ENCODE measurements around the gene ZSCAN31.
"Not testable (repeated sequence)": the region's sequence is repeated elsewhere in the genome, so short reads cannot be mapped to it uniquely, and the experiment has no call there.

The ZSCAN31 gene

GRCh38 chr6:28330041-28330440, 5.9 kb downstream of the ZSCAN31 start:
- H3K27me3 ChIP-seq (ENCODE audit: insufficient read depth, poor library complexity, severe bottlenecking), result no peaks in the 10 kb centered on the region
- TF ChIP-seq SPI1 (IDR thresholded peaks at IDR 0.05; ENCODE audit: borderline replicate concordance, low read depth) (no peak), CTCF (IDR thresholded peaks at IDR 0.05; ENCODE audit: insufficient read depth, low read length) (no peak), GABPA (IDR thresholded peaks at IDR 0.05; ENCODE audit: low read depth) (no peak), POLR2AphosphoS5 (IDR thresholded peaks at IDR 0.05; ENCODE audit: low read depth) (no peak), REST (IDR thresholded peaks at IDR 0.05; ENCODE audit: insufficient replicate concordance, low read depth) (no peak)
- H3K4me3 ChIP-seq (replicated peaks; ENCODE audit: insufficient read depth, low read length), result no peak overlapping the region
- H3K27ac ChIP-seq (replicated peaks), result no peak overlapping the region
- DNase-seq (ENCODE audit: low read depth in 1 of 2, low spot score in 1 of 2), result no peak

- Histone ChIP-seq H3K4me3 (replicated peaks; ENCODE audit: insufficient read depth, low read length) (no peak overlapping the region), H3K27me3 (ENCODE audit: insufficient read depth, poor library complexity, severe bottlenecking) (no peaks in the 10 kb centered on the region), H3K27ac (replicated peaks) (no peak overlapping the region)
- no peak for TF ChIP-seq CTCF (IDR thresholded peaks at IDR 0.05; ENCODE audit: insufficient read depth, low read length)
- TF ChIP-seq SPI1 (IDR thresholded peaks at IDR 0.05; ENCODE audit: borderline replicate concordance, low read depth), result no peak
- no peak for DNase-seq (ENCODE audit: low read depth in 1 of 2, low spot score in 1 of 2)
These were observed 9.5 kb downstream of the ZSCAN31 start for GRCh38 chr6:28326371-28326948.

- H3K27me3 ChIP-seq (ENCODE audit: insufficient read depth, poor library complexity, severe bottlenecking), result no peaks in the 10 kb centered on the region
- TF ChIP-seq SPI1 (IDR thresholded peaks at IDR 0.05; ENCODE audit: borderline replicate concordance, low read depth), result no peak
- no peak for TF ChIP-seq POLR2AphosphoS5 (IDR thresholded peaks at IDR 0.05; ENCODE audit: low read depth)
- no peak for TF ChIP-seq REST (IDR thresholded peaks at IDR 0.05; ENCODE audit: insufficient replicate concordance, low read depth)
- no peak for TF ChIP-seq CTCF (IDR thresholded peaks at IDR 0.05; ENCODE audit: insufficient read depth, low read length)
- TF ChIP-seq GABPA (IDR thresholded peaks at IDR 0.05; ENCODE audit: low read depth), result no peak
- no peak overlapping the region for H3K27ac ChIP-seq (replicated peaks)
- no peak for DNase-seq (ENCODE audit: low read depth in 1 of 2, low spot score in 1 of 2)
- no peak overlapping the region for H3K4me3 ChIP-seq (replicated peaks; ENCODE audit: insufficient read depth, low read length)
These were observed 12.0 kb downstream of the ZSCAN31 start for GRCh38 chr6:28323813-28324424.

- DNase-seq (ENCODE audit: low read depth in 1 of 2, low spot score in 1 of 2), result no peak
- Histone ChIP-seq H3K27me3 (ENCODE audit: insufficient read depth, poor library complexity, severe bottlenecking) (no peaks in the 10 kb centered on the region), H3K27ac (replicated peaks) (no peak overlapping the region), H3K4me3 (replicated peaks; ENCODE audit: insufficient read depth, low read length) (no peak overlapping the region)
- no peak for TF ChIP-seq GABPA (IDR thresholded peaks at IDR 0.05; ENCODE audit: low read depth)
- TF ChIP-seq SPI1 (IDR thresholded peaks at IDR 0.05; ENCODE audit: borderline replicate concordance, low read depth), result no peak
- TF ChIP-seq POLR2AphosphoS5 (IDR thresholded peaks at IDR 0.05; ENCODE audit: low read depth), result no peak
These were observed 13.3 kb downstream of the ZSCAN31 start for GRCh38 chr6:28322661-28323060.

GRCh38 chr6:28317866-28318265, 18.1 kb downstream of the ZSCAN31 start:
- H3K4me3 ChIP-seq (replicated peaks; ENCODE audit: insufficient read depth, low read length); DNase-seq (ENCODE audit: low read depth in 1 of 2, low spot score in 1 of 2); H3K27me3 ChIP-seq (ENCODE audit: insufficient read depth, poor library complexity, severe bottlenecking); H3K27ac ChIP-seq (replicated peaks): not testable (repeated sequence)

All from HL-60 (cell line).